A673 (cell line): ENCODE data around the gene COBLL1.

Source experiments
- CTCF ChIP-seq: fragments of 300-800, 200-600 bp; sonication (generic); conservative IDR thresholded peaks from 2 replicates; pipeline ENCODE4 v1.5.1; 2017; ENCODE audit warnings: low read depth, mild to moderate bottlenecking, antibody characterized with exemption, low read length, moderate library complexity, mixed read lengths
- EZH2 ChIP-seq: fragments of 200-600 bp; sonication (generic); IDR thresholded peaks from 2 replicates; pipeline ENCODE4 v1.6.1; 2017; ENCODE audit warnings: borderline replicate concordance, low read depth, mild to moderate bottlenecking, mixed read lengths, antibody characterized with exemption, low read length; ENCODE audit not compliant: poor library complexity, severe bottlenecking

- TF ChIP-seq CTCF = no peak
- TF ChIP-seq EZH2 = no peak
These were observed 140.1 kb downstream of the COBLL1 start for GRCh38 chr2:164701565-164701964.
